Measurements from ENCODE around the gene RANBP17. TPM values are rescaled to one million over a fixed set of nuclear protein-coding genes. Genes with fewer than 3 reads are reported as not detected.

Gene RANBP17
- total and polyA plus RNA-seq, 2 experiments from 2014 or later: 43.8 to 53.1 TPM

DNA sequence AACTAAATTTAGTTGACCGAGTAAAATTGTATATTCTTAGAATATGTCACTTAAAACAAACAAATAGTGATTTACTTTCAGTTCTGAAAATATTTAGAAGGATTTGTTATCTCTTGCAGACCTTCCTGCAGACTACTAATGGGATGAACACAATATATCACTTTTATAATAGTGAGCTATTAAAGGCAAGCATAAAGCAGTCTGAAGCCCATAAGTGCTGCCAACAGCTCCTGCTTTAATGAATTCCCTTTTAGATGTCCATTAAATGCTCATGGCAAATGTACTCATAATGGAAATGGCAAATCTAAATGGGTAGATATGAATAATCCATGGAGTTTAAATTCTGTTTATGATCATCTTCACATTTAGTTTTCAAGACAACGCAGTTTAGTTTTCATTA lies 170.2 kb downstream of the RANBP17 start:
- no peaks in the 10 kb centered on the region for H3K27me3 Mint-ChIP-seq (ENCODE audit: insufficient read depth, low read depth, poor library complexity)
- H3K36me3 Mint-ChIP-seq (ENCODE audit: low read depth): no peaks in the 10 kb centered on the region
- no peak overlapping the region for H3K4me3 Mint-ChIP-seq
- no peaks in the 10 kb centered on the region for H3K4me1 Mint-ChIP-seq
- Histone ChIP-seq H3K27ac (ENCODE audit: low read depth) (no peak overlapping the region), H2AFZ (no peak overlapping the region), H3K9me2 (ENCODE audit: insufficient read depth) (no peaks in the 10 kb centered on the region), H3K36me3 (ENCODE audit: insufficient read depth) (no peaks in the 10 kb centered on the region), H3K27me3 (ENCODE audit: insufficient read depth) (no peaks in the 10 kb centered on the region), H3K4me3 (no peak overlapping the region), H3K4me2 (no peak overlapping the region), H3F3A (replicated peaks; ENCODE audit: low read depth) (no peaks in the 10 kb centered on the region), H3K79me2 (replicated peaks; ENCODE audit: insufficient read depth) (no peaks in the 10 kb centered on the region), H3K4me1 (ENCODE audit: insufficient read depth) (no peaks in the 10 kb centered on the region), H4K20me1 (replicated peaks; ENCODE audit: insufficient read depth) (no peaks in the 10 kb centered on the region)
- no peak overlapping the region for H3K27ac Mint-ChIP-seq
- DNase-seq (ENCODE audit: low spot score) (no peak), ATAC-seq (no peak)
- TF ChIP-seq ZNF114 (CRISPR knock-in tag; IDR thresholded peaks at IDR 0.05) (no peak), POLR2AphosphoS5 (IDR thresholded peaks at IDR 0.05; ENCODE audit: low read depth) (no peak), ZNF331 (CRISPR knock-in tag; IDR thresholded peaks at IDR 0.05; ENCODE audit: low read depth) (no peak), JUNB (IDR thresholded peaks at IDR 0.05; ENCODE audit: unreplicated experiment) (no peak), CREB1 (CRISPR knock-in tag; IDR thresholded peaks at IDR 0.05; ENCODE audit: low read depth) (no peak), NANOG (IDR thresholded peaks at IDR 0.05; ENCODE audit: borderline replicate concordance) (no peak), ZNF462 (CRISPR knock-in tag; IDR thresholded peaks at IDR 0.05) (no peak), EZH2phosphoT487 (IDR thresholded peaks at IDR 0.05; ENCODE audit: unreplicated experiment) (no peak), EZH2 (IDR thresholded peaks at IDR 0.05; ENCODE audit: low read depth, unreplicated experiment) (no peak), STAT1 (IDR thresholded peaks at IDR 0.05; ENCODE audit: unreplicated experiment) (no peak)
- TF ChIP-seq, protein P1, sequence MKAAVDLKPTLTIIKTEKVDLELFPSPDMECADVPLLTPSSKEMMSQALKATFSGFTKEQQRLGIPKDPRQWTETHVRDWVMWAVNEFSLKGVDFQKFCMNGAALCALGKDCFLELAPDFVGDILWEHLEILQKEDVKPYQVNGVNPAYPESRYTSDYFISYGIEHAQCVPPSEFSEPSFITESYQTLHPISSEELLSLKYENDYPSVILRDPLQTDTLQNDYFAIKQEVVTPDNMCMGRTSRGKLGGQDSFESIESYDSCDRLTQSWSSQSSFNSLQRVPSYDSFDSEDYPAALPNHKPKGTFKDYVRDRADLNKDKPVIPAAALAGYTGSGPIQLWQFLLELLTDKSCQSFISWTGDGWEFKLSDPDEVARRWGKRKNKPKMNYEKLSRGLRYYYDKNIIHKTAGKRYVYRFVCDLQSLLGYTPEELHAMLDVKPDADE (IDR thresholded peaks at IDR 0.05): no peak
- TF ChIP-seq, protein P2, sequence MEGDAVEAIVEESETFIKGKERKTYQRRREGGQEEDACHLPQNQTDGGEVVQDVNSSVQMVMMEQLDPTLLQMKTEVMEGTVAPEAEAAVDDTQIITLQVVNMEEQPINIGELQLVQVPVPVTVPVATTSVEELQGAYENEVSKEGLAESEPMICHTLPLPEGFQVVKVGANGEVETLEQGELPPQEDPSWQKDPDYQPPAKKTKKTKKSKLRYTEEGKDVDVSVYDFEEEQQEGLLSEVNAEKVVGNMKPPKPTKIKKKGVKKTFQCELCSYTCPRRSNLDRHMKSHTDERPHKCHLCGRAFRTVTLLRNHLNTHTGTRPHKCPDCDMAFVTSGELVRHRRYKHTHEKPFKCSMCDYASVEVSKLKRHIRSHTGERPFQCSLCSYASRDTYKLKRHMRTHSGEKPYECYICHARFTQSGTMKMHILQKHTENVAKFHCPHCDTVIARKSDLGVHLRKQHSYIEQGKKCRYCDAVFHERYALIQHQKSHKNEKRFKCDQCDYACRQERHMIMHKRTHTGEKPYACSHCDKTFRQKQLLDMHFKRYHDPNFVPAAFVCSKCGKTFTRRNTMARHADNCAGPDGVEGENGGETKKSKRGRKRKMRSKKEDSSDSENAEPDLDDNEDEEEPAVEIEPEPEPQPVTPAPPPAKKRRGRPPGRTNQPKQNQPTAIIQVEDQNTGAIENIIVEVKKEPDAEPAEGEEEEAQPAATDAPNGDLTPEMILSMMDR (conservative IDR thresholded peaks at IDR 0.05; ENCODE audit: low read depth in 2 of 2): no peak
- TF ChIP-seq, protein P3, sequence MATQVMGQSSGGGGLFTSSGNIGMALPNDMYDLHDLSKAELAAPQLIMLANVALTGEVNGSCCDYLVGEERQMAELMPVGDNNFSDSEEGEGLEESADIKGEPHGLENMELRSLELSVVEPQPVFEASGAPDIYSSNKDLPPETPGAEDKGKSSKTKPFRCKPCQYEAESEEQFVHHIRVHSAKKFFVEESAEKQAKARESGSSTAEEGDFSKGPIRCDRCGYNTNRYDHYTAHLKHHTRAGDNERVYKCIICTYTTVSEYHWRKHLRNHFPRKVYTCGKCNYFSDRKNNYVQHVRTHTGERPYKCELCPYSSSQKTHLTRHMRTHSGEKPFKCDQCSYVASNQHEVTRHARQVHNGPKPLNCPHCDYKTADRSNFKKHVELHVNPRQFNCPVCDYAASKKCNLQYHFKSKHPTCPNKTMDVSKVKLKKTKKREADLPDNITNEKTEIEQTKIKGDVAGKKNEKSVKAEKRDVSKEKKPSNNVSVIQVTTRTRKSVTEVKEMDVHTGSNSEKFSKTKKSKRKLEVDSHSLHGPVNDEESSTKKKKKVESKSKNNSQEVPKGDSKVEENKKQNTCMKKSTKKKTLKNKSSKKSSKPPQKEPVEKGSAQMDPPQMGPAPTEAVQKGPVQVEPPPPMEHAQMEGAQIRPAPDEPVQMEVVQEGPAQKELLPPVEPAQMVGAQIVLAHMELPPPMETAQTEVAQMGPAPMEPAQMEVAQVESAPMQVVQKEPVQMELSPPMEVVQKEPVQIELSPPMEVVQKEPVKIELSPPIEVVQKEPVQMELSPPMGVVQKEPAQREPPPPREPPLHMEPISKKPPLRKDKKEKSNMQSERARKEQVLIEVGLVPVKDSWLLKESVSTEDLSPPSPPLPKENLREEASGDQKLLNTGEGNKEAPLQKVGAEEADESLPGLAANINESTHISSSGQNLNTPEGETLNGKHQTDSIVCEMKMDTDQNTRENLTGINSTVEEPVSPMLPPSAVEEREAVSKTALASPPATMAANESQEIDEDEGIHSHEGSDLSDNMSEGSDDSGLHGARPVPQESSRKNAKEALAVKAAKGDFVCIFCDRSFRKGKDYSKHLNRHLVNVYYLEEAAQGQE (IDR thresholded peaks at IDR 0.05; ENCODE audit: unreplicated experiment): no peak
- no peaks in the 10 kb centered on the region for H3K9me3 Mint-ChIP-seq

Data from GM23338 (cell line).